ENCODE measurements around the gene SLX4.

Gene SLX4

GRCh38 chr16:3591436-3591803 lies 20.0 kb downstream of the SLX4 start:
- DNase-seq (ENCODE audit: low read depth in 1 of 2, low spot score in 1 of 2): no peak
- TF ChIP-seq JUND (IDR thresholded peaks at IDR 0.05; ENCODE audit: low read depth): no peak
- in situ Hi-C loops (cut with HindIII; ENCODE audit: low pct_unique_long_range_greater_than_20kb, low sequenced_read_pairs): no loop called here

- no peak for DNase-seq (ENCODE audit: low read depth in 1 of 2, low spot score in 1 of 2)
- TF ChIP-seq JUND (IDR thresholded peaks at IDR 0.05; ENCODE audit: low read depth): no peak
- in situ Hi-C loops (cut with HindIII; ENCODE audit: low pct_unique_long_range_greater_than_20kb, low sequenced_read_pairs): no loop called here
Measured at GRCh38 chr16:3590736-3591435, 20.5 kb downstream of the SLX4 start.

- DNase-seq (ENCODE audit: low read depth in 1 of 2, low spot score in 1 of 2): no peak
- TF ChIP-seq JUND (IDR thresholded peaks at IDR 0.05; ENCODE audit: low read depth): no peak
- in situ Hi-C loops (cut with HindIII; ENCODE audit: low pct_unique_long_range_greater_than_20kb, low sequenced_read_pairs): no loop called here
Measured at GRCh38 chr16:3589991-3590701, 21.3 kb downstream of the SLX4 start.

- TF ChIP-seq JUND (IDR thresholded peaks at IDR 0.05; ENCODE audit: low read depth): no peak
- in situ Hi-C loops (cut with HindIII; ENCODE audit: low pct_unique_long_range_greater_than_20kb, low sequenced_read_pairs): no loop called here
- DNase-seq (ENCODE audit: low read depth in 1 of 2, low spot score in 1 of 2): no peak
Measured at GRCh38 chr16:3589441-3589921, 21.9 kb downstream of the SLX4 start.

GRCh38 chr16:3589001-3589400 lies 22.4 kb downstream of the SLX4 start:
- in situ Hi-C loops (cut with HindIII; ENCODE audit: low pct_unique_long_range_greater_than_20kb, low sequenced_read_pairs): no loop called here
- no peak for TF ChIP-seq JUND (IDR thresholded peaks at IDR 0.05; ENCODE audit: low read depth)
- no peak for DNase-seq (ENCODE audit: low read depth in 1 of 2, low spot score in 1 of 2)

- DNase-seq (ENCODE audit: low read depth in 1 of 2, low spot score in 1 of 2): no peak
- no peak for TF ChIP-seq JUND (IDR thresholded peaks at IDR 0.05; ENCODE audit: low read depth)
- in situ Hi-C loops (cut with HindIII; ENCODE audit: low pct_unique_long_range_greater_than_20kb, low sequenced_read_pairs): no loop called here
Measured at GRCh38 chr16:3587547-3588110, 23.8 kb downstream of the SLX4 start.

GRCh38 chr16:3584412-3584811 lies 27.0 kb downstream of the SLX4 start:
- DNase-seq (ENCODE audit: low read depth in 1 of 2, low spot score in 1 of 2): no peak
- TF ChIP-seq JUND (IDR thresholded peaks at IDR 0.05; ENCODE audit: low read depth): no peak
- in situ Hi-C loops (cut with HindIII; ENCODE audit: low pct_unique_long_range_greater_than_20kb, low sequenced_read_pairs): no loop called here

GRCh38 chr16:3583303-3584038 lies 27.9 kb downstream of the SLX4 start:
- in situ Hi-C loops (cut with HindIII; ENCODE audit: low pct_unique_long_range_greater_than_20kb, low sequenced_read_pairs): no loop called here
- no peak for DNase-seq (ENCODE audit: low read depth in 1 of 2, low spot score in 1 of 2)
- TF ChIP-seq JUND (IDR thresholded peaks at IDR 0.05; ENCODE audit: low read depth): no peak

- in situ Hi-C loops (cut with HindIII; ENCODE audit: low pct_unique_long_range_greater_than_20kb, low sequenced_read_pairs): no loop called here
- no peak for TF ChIP-seq JUND (IDR thresholded peaks at IDR 0.05; ENCODE audit: low read depth)
Measured at GRCh38 chr16:3582276-3583165, 28.9 kb downstream of the SLX4 start.

GRCh38 chr16:3581392-3581791 lies 30.0 kb downstream of the SLX4 start:
- no peak for DNase-seq (ENCODE audit: low read depth in 1 of 2, low spot score in 1 of 2)
- in situ Hi-C loops (cut with HindIII; ENCODE audit: low pct_unique_long_range_greater_than_20kb, low sequenced_read_pairs): no loop called here
- TF ChIP-seq JUND (IDR thresholded peaks at IDR 0.05; ENCODE audit: low read depth): no peak

More at GRCh38 chr16:3582276-3583165, 28.9 kb downstream of the SLX4 start:
- no peak for DNase-seq (ENCODE audit: low read depth in 1 of 2, low spot score in 1 of 2)

GRCh38 chr16:3580686-3581085 lies 30.7 kb downstream of the SLX4 start:
- TF ChIP-seq JUND (IDR thresholded peaks at IDR 0.05; ENCODE audit: low read depth): no peak
- DNase-seq (ENCODE audit: low read depth in 1 of 2, low spot score in 1 of 2): no peak

GRCh38 chr16:3580251-3580651 lies 31.2 kb downstream of the SLX4 start:
- DNase-seq (ENCODE audit: low read depth in 1 of 2, low spot score in 1 of 2): no peak
- TF ChIP-seq JUND (IDR thresholded peaks at IDR 0.05; ENCODE audit: low read depth): no peak
- in situ Hi-C loops (cut with HindIII; ENCODE audit: low pct_unique_long_range_greater_than_20kb, low sequenced_read_pairs): no loop called here

More at GRCh38 chr16:3580686-3581085, 30.7 kb downstream of the SLX4 start:
- in situ Hi-C loops (cut with HindIII; ENCODE audit: low pct_unique_long_range_greater_than_20kb, low sequenced_read_pairs): no loop called here
